Measurements from ENCODE around the gene ZAR1L. TPM values are rescaled to one million over a fixed set of nuclear protein-coding genes. Genes with fewer than 3 reads are reported as not detected.
A peak's percentile ranks its signal among the peaks of the same experiment; 100 is the strongest.
"Not testable (repeated sequence)": the region's sequence is repeated elsewhere in the genome, so short reads cannot be mapped to it uniquely, and the experiment has no call there.

ZAR1L gene
- not detected for total RNA-seq
- not detected for polyA plus RNA-seq
- long read RNA-seq, donor 1: 0 reads
- long read RNA-seq, donor 2: 0 reads
- long read RNA-seq, donor 3: 0 reads

- H3K36me3 ChIP-seq: no peaks in the 10 kb centered on the region
- peak within 1 kb of the TSS; percentile 79 to 100 (median 94) for H3K27ac ChIP-seq
- TF ChIP-seq CTCF (IDR thresholded peaks at IDR 0.05): peak in 2 of 9 donors; percentile 3 to 10
- no peaks in the 10 kb centered on the region for H3K27me3 ChIP-seq
- intact Hi-C loops (cut with DNase I): loop anchor here in 6 of 10 donors (2.0 to 10.0 kb wide), 2 partner anchors 407 to 491 kb away; no protein-coding TSS in a partner anchor
- DNase-seq (peak; percentile 89), ATAC-seq (peak; percentile 96 to 99 (median 98))
- 0 to 1% methylated on average over 60 of the region's 60 CpGs for WGBS, 2 donors
- H3K4me1 ChIP-seq: peaks cover 0 to 37% (median 5%) of the 10 kb centered on the region in 9 donors
- peak within 1 kb of the TSS; percentile 68 to 97 (median 80) for H3K4me3 ChIP-seq
- no peaks in the 10 kb centered on the region for H3K9me3 ChIP-seq
These were observed at the start of gene ZAR1L, which contains the start of gene BRCA2 for GRCh38 chr13:32315238-32316027. TSS of gene ZAR1L (minus strand) at chr13:32315363. CDS start at chr13:32311925, 3,438 bp downstream. TSS of gene BRCA2 (plus strand) at chr13:32315508. CDS start at chr13:32316461, 953 bp downstream.

GRCh38 chr13:32362574-32362973 is 47.4 kb upstream of the ZAR1L start:
- ATAC-seq (no peak), DNase-seq (no peak)
- no peaks in the 10 kb centered on the region for H3K4me1 ChIP-seq
- no peak overlapping the region for H3K4me3 ChIP-seq
- H3K9me3 ChIP-seq: peaks cover 0 to 8% (median 0%) of the 10 kb centered on the region in 11 donors
- H3K27ac ChIP-seq: no peak overlapping the region
- no peaks in the 10 kb centered on the region for H3K27me3 ChIP-seq
- WGBS, 2 donors: 90 to 95% methylated on average over 2 of the region's 2 CpGs
- no peak for TF ChIP-seq CTCF (IDR thresholded peaks at IDR 0.05)
- H3K36me3 ChIP-seq: peaks cover 0 to 17% (median 0%) of the 10 kb centered on the region in 9 donors
- intact Hi-C loops (cut with DNase I): no loop called here

GRCh38 chr13:32355935-32356334 is 40.8 kb upstream of the ZAR1L start:
- H3K9me3 ChIP-seq; H3K4me3 ChIP-seq; H3K27me3 ChIP-seq; ATAC-seq; H3K4me1 ChIP-seq; intact Hi-C loops (cut with DNase I); H3K27ac ChIP-seq; DNase-seq: not testable (repeated sequence)
- peaks cover 0 to 25% (median 0%) of the 10 kb centered on the region in 9 donors for H3K36me3 ChIP-seq
- 98 to 99% methylated on average over 8 of the region's 8 CpGs for WGBS, 2 donors

GRCh38 chr13:32354040-32354439 is 38.9 kb upstream of the ZAR1L start:
- no peak overlapping the region for H3K4me3 ChIP-seq
- no peak for DNase-seq
- no peak overlapping the region for H3K27ac ChIP-seq
- no peaks in the 10 kb centered on the region for H3K27me3 ChIP-seq
- WGBS, 2 donors: 98% methylated on average over 1 of the region's 1 CpG
- no peaks in the 10 kb centered on the region for H3K9me3 ChIP-seq
- no peaks in the 10 kb centered on the region for H3K4me1 ChIP-seq
- intact Hi-C loops (cut with DNase I): no loop called here
- H3K36me3 ChIP-seq: peaks cover 0 to 25% (median 0%) of the 10 kb centered on the region in 9 donors
- TF ChIP-seq CTCF (IDR thresholded peaks at IDR 0.05): no peak
- ATAC-seq: no peak

- H3K27ac ChIP-seq; H3K4me3 ChIP-seq; H3K9me3 ChIP-seq; intact Hi-C loops (cut with DNase I); ATAC-seq; H3K27me3 ChIP-seq; DNase-seq; H3K4me1 ChIP-seq: not testable (repeated sequence)
- H3K36me3 ChIP-seq: peaks cover 0 to 13% (median 0%) of the 10 kb centered on the region in 9 donors
- 97 to 99% methylated on average over 15 of the region's 15 CpGs for WGBS, 2 donors
These were observed 35.8 kb upstream of the ZAR1L start for GRCh38 chr13:32350839-32351441.

All from heart right ventricle (tissue), 16 donors.